ENCODE results near the gene SPATC1L.

The SPATC1L gene

GRCh38 chr21:46195595-46196195, 11.4 kb upstream of the SPATC1L start:
- no peak for ATAC-seq
- H3K27ac Mint-ChIP-seq = no peak overlapping the region
- H3K4me1 Mint-ChIP-seq = no peaks in the 10 kb centered on the region
- H3K36me3 Mint-ChIP-seq (ENCODE audit: low read depth) = peaks cover 14% of the 10 kb centered on the region
- no peak overlapping the region for H3K4me3 Mint-ChIP-seq
- no peaks in the 10 kb centered on the region for H3K9me3 Mint-ChIP-seq
- no peak for DNase-seq
- no peaks in the 10 kb centered on the region for H3K27me3 Mint-ChIP-seq

DNA sequence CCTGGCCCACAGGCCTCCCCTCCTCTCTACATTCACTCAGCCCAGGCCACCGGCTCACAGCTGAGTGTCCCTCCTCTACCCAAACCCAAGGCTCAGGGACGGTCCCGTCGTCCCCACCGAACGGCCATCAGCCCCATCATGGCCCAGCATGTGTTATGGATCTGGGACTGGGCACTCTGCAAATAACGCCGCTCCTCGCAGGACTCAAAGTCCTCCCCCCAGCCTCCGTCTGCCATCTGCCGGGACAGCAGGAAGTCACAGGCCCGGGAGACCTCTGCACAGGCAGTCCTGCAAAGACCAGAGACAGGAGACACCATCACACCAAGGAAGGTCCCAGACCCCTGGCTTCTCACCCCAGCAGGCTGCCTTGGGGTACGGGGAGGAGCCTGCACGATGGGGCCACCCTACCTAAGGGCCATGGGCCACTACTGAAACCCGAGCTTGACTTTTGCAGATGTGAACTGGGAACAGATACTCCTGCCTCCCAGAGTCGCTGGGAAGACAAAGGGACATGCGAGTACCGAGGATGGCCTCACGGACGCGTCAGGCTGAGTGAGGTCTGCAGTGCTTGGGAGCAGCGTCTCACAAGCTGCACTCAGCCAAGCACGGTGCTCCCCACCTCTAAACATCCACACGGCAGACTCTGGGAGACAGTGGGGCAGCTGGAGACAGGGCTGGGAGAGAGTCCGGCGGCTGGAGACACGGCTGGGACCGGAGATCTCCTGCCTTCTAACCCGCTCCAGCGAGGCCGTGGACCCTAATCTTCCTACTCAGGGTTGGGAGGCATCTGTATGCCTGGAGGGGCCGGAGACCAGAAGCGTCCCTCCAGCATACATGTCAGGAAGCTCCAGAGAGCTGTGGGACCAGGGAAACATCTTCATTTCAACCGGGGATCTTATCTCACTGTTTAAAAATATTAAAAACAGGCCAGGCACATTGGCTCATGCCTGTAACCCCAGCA, 10.4 kb upstream of the SPATC1L start:
- H3K9me3 Mint-ChIP-seq = no peaks in the 10 kb centered on the region
- DNase-seq (no peak), ATAC-seq (no peak)
- H3K4me1 Mint-ChIP-seq = no peaks in the 10 kb centered on the region
- peaks cover 12% of the 10 kb centered on the region for H3K36me3 Mint-ChIP-seq (ENCODE audit: low read depth)
- no peak overlapping the region for H3K27ac Mint-ChIP-seq
- no peaks in the 10 kb centered on the region for H3K27me3 Mint-ChIP-seq
- H3K4me3 Mint-ChIP-seq = no peak overlapping the region

DNA sequence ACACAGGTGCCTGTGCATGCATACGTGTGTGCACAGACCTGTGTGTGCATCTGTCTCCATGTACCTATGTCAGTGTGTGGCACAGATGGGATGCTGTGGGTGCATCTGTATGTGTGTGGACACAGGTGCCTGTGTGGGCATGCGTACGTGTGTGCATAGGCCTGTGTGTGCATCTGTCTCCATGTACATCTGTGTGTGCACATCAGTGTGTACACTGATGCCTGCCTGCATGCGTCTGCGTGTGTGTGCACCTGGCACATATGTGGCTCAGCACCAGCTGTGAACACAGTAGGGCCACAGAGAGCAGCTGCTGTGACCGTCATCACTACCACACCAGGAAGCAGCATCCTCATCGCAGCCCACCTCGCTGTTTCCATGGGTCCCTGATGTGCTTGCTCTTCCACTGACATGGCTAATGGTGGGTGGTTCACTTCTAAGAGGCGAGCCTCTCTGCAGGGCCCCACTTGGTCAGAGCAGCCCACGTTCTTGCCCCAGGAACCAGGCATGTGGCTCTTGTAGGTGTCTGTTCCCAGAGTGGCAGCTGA, 9.6 kb upstream of the SPATC1L start:
- DNase-seq (no peak), ATAC-seq (no peak)
- H3K36me3 Mint-ChIP-seq (ENCODE audit: low read depth) = peaks cover 6% of the 10 kb centered on the region
- H3K4me1 Mint-ChIP-seq = no peaks in the 10 kb centered on the region
- H3K4me3 Mint-ChIP-seq = no peak overlapping the region
- no peaks in the 10 kb centered on the region for H3K27me3 Mint-ChIP-seq
- H3K27ac Mint-ChIP-seq = no peak overlapping the region
- H3K9me3 Mint-ChIP-seq = no peaks in the 10 kb centered on the region

DNA sequence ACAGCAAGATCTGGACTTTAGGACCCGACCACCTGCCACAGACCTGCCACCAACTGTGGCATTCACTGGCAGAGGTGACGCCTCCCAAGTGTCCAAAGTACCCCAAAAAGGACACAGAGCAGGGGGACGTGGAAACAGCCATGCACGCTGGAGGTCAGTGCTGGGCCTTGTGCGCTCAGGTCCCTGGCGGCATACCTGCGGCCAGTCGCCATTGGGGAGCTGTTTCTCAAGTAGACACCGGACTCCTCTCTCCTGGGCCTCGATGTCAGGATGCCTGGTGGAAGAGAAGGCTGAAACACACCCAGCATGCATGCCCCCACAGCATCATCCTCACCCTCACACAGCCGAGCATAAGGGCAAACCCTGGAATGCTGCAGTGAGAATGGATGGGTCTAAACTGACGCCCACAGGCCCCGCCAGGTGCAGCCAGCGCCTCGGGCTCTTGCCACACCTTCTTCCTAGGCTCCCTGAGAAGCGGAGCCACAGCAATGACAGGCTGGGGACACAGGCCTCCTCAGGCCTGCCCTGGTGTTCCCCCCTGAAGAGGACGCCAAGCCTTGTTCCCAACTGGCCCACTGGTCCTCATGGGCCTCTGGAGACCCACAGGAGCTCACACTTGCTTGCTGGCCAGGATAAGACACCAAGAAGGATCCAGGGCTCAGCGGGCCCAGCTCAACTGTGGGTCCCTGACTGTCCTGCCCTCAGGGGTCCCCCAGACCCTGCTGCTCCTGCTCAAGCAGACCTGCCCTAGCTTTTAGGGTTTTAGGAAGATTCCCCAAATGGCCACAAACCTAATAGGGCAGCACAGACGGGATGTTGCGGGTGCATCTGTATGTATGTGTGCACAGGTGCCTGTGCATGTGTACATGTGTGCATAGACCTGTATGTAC, 7.7 kb upstream of the SPATC1L start:
- DNase-seq = no peak
- ATAC-seq = no peak

GRCh38 chr21:46191257-46191685, 7.0 kb upstream of the SPATC1L start:
- no peaks in the 10 kb centered on the region for H3K27me3 Mint-ChIP-seq
- peaks cover 2% of the 10 kb centered on the region for H3K36me3 Mint-ChIP-seq (ENCODE audit: low read depth)
- H3K27ac Mint-ChIP-seq = no peak overlapping the region
- H3K9me3 Mint-ChIP-seq = no peaks in the 10 kb centered on the region
- DNase-seq = no peak
- no peak for ATAC-seq
- H3K4me1 Mint-ChIP-seq = no peaks in the 10 kb centered on the region
- H3K4me3 Mint-ChIP-seq = no peak overlapping the region

More for the DNA sequence above, 7.7 kb upstream of the SPATC1L start:
- Mint-ChIP-seq H3K4me3 (no peak overlapping the region), H3K27ac (no peak overlapping the region), H3K36me3 (ENCODE audit: low read depth) (peaks cover 2% of the 10 kb centered on the region), H3K4me1 (no peaks in the 10 kb centered on the region), H3K9me3 (no peaks in the 10 kb centered on the region), H3K27me3 (no peaks in the 10 kb centered on the region)

GRCh38 chr21:46190491-46191131, 6.4 kb upstream of the SPATC1L start:
- DNase-seq (no peak), ATAC-seq (no peak)
- H3K36me3 Mint-ChIP-seq (ENCODE audit: low read depth) = peaks cover 2% of the 10 kb centered on the region
- no peaks in the 10 kb centered on the region for H3K27me3 Mint-ChIP-seq
- H3K4me3 Mint-ChIP-seq = no peak overlapping the region
- H3K9me3 Mint-ChIP-seq = no peaks in the 10 kb centered on the region
- no peaks in the 10 kb centered on the region for H3K4me1 Mint-ChIP-seq
- H3K27ac Mint-ChIP-seq = no peak overlapping the region

DNA sequence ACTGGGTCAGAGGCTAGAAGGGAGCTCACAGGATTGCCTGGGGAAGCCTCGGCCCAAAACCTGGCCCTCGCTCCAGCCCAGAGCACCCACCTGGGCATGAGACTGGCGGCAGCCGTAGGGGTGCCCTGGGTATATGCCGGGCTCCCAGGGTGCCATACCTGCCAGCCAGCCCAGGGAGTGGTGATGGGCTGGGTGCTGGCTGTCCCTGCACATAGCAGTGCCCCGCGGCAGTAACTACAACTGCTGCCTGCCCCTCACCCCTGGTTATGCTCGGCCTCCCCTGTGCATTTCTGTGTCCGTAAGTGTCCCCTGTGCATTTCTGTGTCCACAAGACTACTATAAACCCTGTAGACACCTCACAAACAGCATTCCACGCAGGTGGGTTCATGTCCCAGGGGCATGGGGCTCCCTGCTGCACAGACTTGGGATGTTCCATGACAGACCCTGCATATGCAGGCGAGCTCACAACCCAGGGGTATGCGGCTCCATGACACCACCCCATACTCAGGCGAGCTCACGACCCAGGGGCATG, 5.8 kb upstream of the SPATC1L start:
- peaks cover 2% of the 10 kb centered on the region for H3K4me1 Mint-ChIP-seq
- no peak overlapping the region for H3K4me3 Mint-ChIP-seq
- no peak overlapping the region for H3K27ac Mint-ChIP-seq
- H3K36me3 Mint-ChIP-seq (ENCODE audit: low read depth) = peaks cover under 1% of the 10 kb centered on the region
- ATAC-seq (no peak), DNase-seq (no peak)
- no peaks in the 10 kb centered on the region for H3K27me3 Mint-ChIP-seq
- no peaks in the 10 kb centered on the region for H3K9me3 Mint-ChIP-seq

DNA sequence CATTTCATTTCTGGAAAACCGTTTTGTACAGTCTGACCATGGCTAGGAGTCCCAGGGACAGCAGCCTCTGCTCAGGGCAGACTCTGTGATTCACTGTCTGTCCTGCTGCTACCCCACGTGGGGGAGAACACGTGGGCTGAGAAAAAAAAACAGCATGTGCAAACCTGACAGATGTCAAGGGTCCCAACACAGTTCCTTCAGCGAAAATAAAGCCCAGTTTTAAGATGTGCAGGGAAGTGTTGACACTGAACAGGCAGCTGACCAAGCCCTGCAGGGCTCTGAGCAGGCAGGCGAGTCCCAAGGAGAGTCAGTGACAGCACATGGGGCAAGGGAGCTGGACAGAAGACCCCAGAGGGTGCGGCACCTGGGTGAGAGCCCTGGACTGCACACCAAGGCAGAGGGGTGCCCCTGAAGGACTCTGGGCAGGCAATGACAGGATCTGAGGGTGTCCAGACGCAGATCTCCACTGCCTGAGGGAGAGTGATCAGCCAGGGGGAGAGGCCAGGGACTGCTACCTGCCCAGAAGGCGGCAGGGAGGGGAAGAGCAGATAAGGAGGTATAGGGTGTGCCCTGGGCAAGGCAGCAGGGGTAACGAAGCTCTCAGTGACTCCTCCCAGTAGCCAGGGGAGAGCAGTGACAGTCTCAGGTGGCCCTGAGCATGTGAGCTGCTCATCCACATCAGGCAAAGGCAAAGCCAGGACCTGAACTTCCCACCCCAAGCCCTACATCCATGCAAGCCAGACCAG, 5.1 kb upstream of the SPATC1L start:
- no peak for ATAC-seq
- no peaks in the 10 kb centered on the region for H3K9me3 Mint-ChIP-seq
- no peaks in the 10 kb centered on the region for H3K36me3 Mint-ChIP-seq (ENCODE audit: low read depth)

DNA sequence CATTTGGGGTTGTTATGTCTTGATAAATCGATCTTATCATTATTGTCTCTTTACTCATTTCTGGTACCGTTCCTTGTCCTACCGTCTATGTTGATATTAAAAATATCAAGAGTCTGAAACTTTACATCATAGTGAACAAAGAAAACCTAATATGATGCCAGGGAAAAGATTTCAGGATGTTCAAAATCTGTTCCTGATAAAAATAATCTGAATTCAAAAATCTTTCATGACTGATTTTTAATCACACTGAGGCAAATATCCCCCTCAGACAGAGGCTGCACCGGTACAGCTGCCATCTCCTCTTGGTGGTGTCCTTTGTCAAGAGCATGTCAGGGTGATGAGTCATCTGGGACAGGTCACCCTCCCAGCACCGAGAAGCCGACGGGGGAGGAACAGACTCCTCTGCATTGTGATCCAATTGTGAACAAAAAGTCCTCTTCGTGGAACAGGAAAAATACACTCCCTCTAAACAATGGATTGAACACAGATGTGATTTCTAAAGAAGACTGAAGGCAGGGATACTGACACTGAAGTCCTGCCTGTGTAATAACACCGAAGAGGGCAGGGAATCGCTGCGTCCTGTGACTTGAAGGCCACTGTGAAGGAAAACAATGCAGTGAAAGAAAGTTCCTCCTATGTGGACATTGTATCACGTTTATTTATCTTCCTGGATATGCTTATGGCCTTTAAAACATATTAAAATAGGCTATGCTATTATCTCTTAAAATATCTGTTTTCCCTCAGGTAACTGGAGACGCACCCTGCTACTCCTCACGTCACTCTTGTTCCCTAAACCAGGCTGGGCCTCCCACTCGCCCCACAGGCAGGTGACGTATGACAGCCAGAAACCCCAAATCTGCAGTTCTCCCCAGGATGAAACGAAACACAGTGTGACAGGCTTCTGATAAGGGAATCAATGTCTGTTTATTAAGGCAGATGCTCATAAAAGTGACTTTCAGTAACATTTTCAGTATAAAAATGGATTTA, 4.3 kb upstream of the SPATC1L start:
- H3K27ac Mint-ChIP-seq = no peak overlapping the region
- DNase-seq = no peak
- H3K9me3 Mint-ChIP-seq = no peaks in the 10 kb centered on the region
- H3K4me3 Mint-ChIP-seq = no peak overlapping the region
- no peaks in the 10 kb centered on the region for H3K36me3 Mint-ChIP-seq (ENCODE audit: low read depth)
- H3K4me1 Mint-ChIP-seq = peaks cover 6% of the 10 kb centered on the region
- ATAC-seq = no peak
- no peaks in the 10 kb centered on the region for H3K27me3 Mint-ChIP-seq

More for the DNA sequence above, 5.1 kb upstream of the SPATC1L start:
- H3K4me1 Mint-ChIP-seq = peaks cover 6% of the 10 kb centered on the region
- no peak for DNase-seq
- no peak overlapping the region for H3K27ac Mint-ChIP-seq
- H3K27me3 Mint-ChIP-seq = no peaks in the 10 kb centered on the region
- H3K4me3 Mint-ChIP-seq = no peak overlapping the region

DNA sequence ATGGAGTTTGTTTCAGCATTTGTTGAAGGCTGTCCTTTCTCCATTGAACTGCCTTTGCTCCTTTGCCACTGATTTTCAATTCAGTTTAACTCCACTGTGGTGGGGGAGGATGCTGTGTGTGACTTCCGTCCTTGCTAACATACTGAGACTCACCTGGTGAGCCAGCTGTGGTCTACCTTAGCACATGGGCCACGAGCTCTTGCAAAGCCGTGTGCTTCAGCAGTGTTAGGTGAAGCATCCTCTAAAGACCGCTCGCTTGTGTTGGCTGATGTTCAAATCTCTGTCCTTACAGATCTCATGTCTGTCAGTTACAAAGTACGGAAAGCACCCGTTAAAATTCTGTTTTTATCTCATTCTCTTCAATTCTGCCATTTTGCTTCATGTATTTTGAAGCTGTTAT, 3.6 kb upstream of the SPATC1L start:
- no peak overlapping the region for H3K4me3 Mint-ChIP-seq
- H3K36me3 Mint-ChIP-seq (ENCODE audit: low read depth) = no peaks in the 10 kb centered on the region
- no peak for ATAC-seq
- no peak overlapping the region for H3K27ac Mint-ChIP-seq
- no peaks in the 10 kb centered on the region for H3K27me3 Mint-ChIP-seq
- peaks cover 6% of the 10 kb centered on the region for H3K4me1 Mint-ChIP-seq
- H3K9me3 Mint-ChIP-seq = no peaks in the 10 kb centered on the region
- no peak for DNase-seq

DNA sequence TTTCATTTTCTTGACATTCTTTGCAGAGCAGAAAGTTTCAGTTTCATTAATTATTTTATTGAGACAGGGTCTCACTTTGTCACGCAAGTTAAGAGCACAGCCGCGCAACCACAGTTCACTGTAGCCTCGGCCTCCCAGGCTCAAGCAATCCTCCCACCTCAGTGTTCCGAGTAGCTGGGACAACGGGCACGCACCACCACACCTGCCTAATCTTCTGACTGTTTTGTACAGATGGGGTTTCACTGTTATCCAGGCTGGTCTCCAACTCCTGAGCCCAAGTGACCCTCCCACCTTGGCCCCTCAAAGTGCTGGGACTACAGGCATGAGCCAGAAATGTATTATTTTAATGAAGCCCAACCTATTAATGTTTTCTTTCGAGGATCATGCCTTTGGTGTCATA, 3.0 kb upstream of the SPATC1L start:
- H3K9me3 Mint-ChIP-seq = no peaks in the 10 kb centered on the region
- H3K4me3 Mint-ChIP-seq = no peak overlapping the region
- no peaks in the 10 kb centered on the region for H3K36me3 Mint-ChIP-seq (ENCODE audit: low read depth)
- peaks cover 6% of the 10 kb centered on the region for H3K4me1 Mint-ChIP-seq
- no peak overlapping the region for H3K27ac Mint-ChIP-seq
- no peak for DNase-seq
- ATAC-seq = no peak
- H3K27me3 Mint-ChIP-seq = no peaks in the 10 kb centered on the region

DNA sequence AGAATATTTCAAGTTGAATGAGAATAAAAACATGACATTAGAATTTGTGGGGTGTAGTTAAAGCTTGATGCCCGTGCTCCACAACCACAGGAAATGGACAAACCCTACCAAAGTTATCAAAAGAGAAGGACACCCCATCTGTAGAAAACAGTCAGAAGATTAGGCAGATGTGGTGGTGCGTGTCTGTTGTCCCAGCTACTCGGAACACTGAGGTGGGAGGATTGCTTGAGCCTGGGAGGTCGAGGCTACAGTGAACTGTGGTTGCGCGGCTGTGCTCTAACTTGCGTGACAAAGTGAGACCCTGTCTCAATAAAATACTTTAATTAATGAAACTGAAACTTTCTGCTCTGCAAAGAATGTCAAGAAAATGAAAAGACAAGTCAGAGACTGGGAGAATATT, 1.5 kb upstream of the SPATC1L start:
- H3K27ac Mint-ChIP-seq = peak overlapping the region; percentile 22
- H3K27me3 Mint-ChIP-seq = no peaks in the 10 kb centered on the region
- DNase-seq = no peak
- H3K4me1 Mint-ChIP-seq = peaks cover 6% of the 10 kb centered on the region
- no peak for ATAC-seq
- H3K4me3 Mint-ChIP-seq = no peak overlapping the region
- H3K36me3 Mint-ChIP-seq (ENCODE audit: low read depth) = no peaks in the 10 kb centered on the region
- H3K9me3 Mint-ChIP-seq = no peaks in the 10 kb centered on the region

Data from activated naive CD8-positive, alpha-beta T cell treated with anti-CD3 and anti-CD28 coated beads, Interleukin-2, amount 50 U/mL, for 24 hours (primary cell).